Measurements from ENCODE around the gene ADAMTS5.

The ADAMTS5 gene

DNA sequence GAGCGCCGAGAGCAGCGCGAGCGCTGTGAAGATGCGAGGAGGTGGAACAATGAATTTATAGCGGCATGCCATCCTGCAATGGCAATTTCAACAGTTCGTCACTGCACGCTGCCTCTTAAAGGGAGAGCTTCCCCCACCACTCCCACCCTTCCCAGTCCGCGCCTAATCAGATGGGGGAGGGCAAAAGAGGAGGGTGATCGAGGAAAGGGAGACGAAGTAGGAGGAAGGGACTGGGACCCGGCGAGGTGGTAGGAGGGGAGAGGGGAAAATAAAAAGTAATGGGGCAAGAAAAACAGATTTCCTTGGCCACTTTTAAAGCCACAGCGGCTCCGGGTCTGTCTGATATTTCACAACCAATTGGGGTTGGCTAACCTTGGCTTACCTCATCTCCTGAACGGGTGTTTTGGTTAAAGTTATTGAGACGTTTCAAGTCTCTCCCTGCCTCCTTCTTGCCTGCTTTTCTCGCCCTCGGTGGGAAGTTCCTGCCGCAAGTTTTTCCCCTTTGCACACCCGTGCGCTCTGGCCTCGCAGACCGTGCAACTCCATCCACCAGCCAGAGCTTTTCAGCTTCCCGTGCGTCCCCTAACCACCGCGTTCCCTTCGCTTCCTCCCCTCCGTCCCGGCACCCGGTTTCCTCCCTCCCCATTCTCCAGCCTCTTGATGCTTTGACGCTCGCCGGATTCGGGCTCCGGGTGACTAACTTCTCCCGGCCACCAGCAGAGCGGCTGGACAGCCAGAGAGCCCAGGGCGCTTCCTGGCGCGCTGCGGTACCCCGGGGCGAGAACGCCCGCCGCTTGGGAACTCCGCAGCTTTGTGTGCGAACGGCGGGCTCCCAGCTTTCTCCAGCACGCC, at the start of gene ADAMTS5:
ADAMTS5 (minus strand) TSS at position 27 of the 852 bp plus-strand sequence. CDS start 697 bp downstream, outside the sequence.
- no peak for DNase-seq (ENCODE audit: low read depth)

DNA sequence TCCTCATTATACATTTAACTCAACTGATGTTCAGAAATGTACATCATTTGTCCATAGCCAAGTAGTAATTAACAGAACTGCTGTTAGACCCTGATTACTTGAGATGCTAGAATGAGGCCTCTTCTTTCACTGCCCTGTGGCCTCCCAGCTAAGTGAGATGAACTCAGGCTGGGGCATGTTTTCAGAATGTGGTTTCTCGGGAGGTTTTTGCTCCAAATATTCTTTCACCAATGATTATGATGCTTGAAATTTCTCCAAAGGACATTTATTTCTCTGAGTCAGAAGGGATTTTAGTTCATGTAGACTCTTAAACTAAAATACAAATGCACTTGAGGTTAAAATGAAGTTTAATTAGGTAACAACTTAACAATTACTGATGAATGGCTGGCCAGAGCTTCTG, 34.6 kb upstream of the ADAMTS5 start:
- DNase-seq (ENCODE audit: low read depth) = no peak

DNA sequence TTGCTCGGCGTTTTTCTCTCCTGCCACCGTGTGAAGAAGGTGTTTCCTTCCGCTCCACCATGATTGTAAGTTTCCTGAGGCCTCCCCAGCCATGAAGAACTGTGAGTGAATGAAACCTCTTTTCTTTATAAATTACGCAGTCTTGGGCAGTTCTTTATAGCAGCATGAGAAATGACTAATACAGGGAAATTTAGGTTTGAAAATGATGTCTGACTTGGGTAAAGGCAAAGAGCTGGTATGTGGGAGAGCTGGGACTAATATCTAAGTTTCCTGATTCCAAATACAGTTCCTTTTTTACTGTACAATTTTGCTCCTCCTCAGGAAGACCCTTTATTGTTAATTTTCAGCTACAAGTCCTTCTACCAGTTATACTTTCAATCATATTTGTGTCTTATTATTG, 16.7 kb upstream of the ADAMTS5 start:
- DNase-seq (ENCODE audit: low read depth) = no peak

DNA sequence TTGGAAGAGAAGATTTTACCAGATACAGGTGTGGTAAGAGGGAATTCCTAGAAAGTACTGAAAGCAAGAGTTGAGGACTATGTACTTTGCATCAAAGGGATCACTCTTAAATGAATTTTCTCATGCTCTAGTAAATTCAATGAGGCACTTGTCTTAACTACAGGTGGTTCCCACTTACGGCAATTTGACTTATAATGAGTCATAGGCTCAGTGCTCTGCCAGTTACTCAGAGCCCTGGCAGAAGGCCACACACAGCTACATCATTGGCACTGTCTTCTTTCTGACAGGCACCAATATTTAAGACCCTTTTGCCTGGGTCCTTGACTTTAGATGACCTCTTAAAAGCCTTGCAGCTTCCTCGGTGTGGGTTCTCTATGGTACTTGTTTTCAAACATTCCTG, 15.9 kb upstream of the ADAMTS5 start:
- DNase-seq (ENCODE audit: low read depth) = no peak

DNA sequence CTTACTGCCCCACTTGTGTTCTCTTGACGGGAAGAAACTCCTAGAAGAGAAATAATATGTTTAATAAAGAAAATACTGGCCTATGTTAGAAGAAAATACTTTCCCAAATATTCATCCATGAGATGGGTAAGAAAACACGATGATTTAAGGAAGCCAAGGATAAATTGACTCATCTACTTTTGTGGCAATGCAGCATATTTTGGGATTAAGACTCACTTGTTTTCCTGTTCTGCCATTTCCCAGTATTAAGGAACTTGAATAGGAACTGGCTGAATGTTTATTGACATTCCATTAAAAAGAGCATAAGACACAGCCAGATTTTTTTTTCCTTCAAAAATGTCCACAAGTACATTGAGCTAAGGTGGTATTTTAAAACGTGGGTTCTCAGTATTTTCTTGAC, 10.9 kb upstream of the ADAMTS5 start:
- DNase-seq (ENCODE audit: low read depth) = no peak

DNA sequence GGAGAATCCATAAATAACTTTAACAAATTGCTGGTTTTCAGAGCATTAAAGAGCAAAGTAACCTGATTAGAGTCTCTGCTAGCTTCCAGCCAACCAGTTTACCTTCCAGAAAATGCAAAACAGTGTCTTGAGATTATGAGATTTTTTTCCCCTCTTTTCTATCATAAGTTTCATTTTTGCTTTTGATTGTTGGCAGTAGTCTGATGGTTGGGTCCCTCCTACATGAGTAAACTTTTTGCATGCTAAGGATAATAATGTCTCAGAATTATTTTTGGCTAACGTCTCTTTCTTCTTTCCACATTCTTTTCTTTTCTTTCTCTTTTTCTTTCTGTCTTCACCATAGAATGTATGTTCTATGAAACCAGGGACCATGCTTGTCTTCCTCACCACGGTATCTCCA, 6.3 kb upstream of the ADAMTS5 start:
- no peak for DNase-seq (ENCODE audit: low read depth)

DNA sequence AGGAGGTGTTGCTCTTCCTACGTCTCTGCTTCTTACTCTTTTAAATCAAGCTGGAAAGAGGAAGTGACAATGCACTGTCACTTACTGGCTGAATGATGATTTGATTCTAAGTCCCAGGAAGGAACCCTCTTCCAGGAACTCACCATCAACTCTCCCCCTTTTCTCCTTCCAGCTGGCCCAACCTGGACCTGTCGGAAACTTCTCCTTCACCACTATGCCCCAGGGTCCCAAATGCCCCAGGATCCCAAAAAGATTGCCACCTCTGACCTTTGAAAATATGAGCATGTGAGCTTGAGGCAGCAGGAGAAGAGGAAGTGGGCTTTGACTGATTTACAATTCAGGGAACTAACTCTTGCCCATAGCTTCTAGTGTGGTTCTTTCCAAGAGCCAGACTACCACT, 5.3 kb upstream of the ADAMTS5 start:
- no peak for DNase-seq (ENCODE audit: low read depth)

DNA sequence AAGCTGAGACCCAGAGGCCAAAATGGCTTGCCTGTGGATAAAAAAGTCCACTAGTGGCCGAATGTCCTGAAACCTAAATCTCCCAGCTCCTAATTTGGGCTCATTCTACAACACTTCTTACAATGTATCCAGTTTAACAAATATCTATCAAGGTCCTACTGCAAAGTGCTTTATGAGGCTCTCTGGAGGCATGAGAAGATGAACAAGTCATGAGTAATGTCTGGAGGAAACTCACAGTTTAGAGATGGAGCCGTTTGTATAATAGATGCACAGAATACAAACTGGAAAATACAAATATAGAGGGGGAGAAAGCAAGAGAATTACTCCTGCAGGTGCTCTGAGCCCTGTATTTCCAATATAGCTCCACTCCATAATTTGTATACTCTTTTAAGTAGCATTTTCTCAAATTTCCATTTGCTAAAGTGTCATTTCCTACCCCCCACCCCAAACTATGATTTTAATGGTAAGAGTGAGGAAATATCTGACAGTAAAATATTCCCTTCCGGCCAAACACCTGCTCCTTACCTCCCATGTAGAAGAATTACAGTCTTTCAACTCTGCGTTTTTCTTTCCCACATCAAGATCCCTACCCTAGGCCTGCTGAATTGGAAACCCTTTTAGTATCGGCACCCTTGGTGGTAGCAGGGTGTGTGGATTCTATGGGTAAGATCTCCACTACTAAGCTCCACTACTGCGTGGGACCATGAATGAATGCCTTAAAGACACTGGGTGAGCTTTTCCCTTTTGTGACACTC, 3.3 kb upstream of the ADAMTS5 start:
- DNase-seq (ENCODE audit: low read depth) = no peak

DNA sequence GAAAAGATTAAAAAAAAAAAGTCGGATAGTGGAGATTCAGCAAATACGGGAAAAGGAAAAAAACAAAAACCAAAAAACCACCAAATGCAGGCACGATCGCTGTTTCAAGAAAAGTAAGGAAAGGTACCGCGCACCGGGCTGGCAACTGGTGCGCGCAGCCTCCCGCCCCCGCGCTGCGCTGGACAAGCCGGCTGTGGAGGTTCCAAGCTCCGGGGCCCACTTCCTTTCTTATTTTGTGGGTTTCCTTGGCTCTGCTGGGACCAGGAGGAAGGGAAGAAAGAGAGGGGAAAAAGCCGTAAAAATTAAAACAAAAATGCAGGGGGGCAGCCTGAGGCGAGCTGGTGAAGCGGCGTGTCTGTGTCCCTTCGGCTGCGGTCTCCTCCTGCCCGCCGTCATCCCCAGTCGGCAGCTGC, 233 bp downstream of the ADAMTS5 start:
- no peak for DNase-seq (ENCODE audit: low read depth)

DNA sequence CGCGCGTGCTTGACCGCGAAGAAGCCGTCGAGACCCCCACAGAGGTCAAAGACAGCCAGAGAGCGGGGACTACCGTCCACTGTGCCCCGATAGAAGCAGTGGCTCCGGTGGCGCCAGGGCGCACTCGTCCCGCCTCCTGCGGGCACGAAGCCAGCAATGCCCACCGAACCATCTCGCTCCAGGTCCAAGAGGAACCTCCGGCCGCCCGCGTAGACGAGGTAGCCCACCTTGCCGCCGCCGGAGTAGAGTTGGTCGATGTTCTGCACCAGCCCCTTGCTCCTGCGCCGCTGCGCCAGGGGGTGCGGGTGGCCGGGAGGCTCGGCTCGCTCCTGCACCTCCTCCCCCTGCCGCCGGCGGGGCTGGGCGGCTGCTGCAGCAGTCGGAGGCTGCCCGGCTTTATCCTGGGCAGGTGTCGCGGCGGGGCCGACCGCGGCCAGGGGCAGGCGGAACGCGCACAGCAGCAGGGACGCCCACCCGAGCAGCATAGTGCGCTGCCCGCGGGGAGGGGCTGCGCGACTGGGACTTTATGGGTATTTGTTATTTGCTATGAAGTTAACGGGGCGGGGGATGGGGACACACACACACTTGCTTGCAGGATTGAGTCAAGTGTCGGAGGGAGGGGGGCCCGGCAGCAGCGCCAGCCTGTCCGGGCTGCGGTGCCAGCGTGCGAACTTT, 844 bp downstream of the ADAMTS5 start:
- DNase-seq (ENCODE audit: low read depth) = no peak

DNA sequence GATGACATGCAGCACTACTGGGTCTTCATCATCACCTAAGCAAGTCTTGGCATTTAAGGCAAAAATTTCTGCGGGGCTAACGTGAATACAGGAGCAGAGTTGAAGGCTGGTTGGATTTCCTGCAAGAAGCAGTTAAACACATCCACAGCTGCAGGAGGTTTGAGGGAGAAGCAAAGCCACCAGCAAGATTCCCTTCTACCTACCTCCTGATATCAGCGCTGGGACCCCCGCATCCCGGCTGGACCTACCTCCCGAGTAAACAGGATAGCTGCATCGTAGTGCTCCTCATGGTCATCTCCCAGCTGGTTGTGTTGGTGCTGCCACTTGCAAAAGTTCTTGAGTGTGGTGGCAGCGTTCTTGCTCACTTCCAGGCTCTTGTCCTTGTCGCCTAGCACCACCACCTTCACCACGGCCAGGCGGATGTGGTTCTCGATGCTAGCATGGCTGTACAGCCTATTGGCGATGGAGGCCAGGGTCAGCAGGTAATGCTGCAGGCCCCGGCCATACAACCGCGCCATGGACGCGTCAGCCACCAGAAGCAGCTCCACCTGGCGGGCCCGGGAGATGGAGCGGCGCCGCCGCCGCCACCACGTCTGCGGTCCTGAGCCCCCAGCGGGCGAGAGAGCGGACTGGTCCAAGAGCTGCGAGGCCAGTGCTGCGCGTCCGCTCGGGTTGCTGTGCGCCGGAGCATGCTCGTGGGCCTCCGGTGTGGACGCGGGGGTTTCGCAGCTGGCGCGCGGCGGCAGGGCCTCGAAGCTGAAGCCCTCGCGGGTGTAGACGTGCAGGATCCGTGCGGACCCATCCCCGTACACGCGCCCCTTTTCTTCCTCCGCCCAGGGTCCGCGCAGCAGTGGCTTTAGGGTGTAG, 1.6 kb downstream of the ADAMTS5 start:
- no peak for DNase-seq (ENCODE audit: low read depth)

DNA sequence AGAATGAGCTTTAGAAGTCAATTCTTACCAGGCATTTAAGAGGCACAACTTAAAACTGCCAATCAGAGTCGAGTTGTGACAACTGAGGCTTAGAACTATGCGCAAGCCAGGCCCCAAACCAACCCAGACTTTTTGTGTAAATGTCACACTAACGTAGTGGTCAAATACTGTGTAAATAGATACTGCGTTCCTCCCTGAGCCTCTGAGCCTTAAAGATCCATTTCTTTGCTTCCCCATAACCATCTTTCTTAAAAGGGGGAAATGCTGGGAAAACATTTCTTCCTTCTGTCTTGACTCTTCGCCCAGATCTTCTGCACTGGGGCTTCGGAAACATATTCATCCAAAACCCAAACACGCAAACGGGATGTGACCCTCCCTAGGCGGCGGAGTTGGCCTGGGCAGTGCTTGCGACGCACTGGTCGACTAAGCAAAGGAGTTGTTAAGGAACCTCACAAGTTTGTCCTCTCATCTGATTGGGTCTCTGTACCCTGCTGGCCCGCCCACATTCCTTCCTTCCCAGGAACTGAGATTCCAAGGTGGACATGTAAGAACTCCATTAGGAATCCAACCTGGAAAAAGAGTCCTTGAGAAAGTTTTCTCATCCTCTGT, 2.6 kb downstream of the ADAMTS5 start:
- no peak for DNase-seq (ENCODE audit: low read depth)

DNA sequence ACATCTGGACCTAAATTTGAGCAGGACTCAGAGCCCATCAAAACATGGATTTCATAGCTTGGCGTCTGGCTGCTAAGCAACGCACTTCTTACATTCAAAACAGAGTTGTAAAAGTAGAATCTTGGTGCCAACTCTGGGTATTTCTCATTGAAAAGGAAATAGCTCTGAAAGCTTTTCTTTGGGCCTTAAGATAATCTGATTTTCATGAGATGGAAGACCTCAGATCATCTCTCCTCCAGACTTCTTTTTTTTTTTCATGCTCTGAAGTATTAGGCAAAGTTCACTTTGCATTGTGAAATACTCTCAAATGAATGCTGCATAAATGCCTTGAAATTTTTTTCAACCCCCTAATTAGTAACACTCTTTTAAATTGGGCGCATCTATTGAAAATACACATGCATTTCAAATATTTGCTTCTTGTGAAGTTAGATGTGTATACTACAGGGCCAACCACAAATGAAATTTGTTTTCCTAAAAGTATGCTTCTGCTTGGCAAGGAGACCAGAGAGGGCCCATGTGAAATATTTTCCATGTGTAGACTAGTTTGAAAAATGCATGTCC, 4.2 kb downstream of the ADAMTS5 start:
- DNase-seq (ENCODE audit: low read depth) = no peak

DNA sequence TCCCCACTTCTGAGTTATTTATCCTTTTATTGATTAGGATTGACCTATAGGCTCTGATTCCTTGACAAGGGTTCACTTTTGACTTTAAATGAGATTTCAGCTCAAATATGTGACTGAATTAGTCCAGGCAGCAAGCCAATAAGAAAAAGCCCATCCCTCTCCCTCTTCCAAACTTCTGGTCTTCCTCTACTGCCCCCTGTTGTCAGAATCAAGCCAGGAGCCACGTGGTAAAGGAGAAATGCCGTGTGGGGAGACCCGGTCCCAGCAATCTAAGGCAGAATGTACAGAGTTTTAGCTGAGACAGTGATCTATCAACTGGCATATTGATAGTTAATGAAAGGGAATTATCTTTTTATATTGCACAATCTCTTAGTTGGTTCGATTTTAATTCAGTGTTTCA, 5.2 kb downstream of the ADAMTS5 start:
- no peak for DNase-seq (ENCODE audit: low read depth)

DNA sequence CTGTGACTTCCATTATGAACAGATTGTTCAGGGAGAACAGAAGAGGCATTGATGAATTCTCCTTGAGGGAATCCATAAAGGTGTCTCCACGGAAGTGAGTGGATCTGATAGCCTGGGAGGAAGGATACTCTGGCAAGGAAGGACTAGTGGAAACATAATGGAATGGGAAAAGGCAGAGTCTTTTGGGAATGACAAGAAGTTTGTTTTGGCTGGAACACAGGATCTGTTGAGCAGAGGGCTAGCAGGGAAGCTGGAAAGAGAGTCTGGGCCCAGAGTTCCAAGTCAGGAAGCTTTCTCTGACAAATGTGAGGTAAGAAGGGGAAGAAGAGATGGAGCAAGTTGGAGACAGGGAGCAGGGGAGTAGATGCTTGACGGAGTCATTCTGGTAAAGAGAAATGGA, 8.1 kb downstream of the ADAMTS5 start:
- DNase-seq (ENCODE audit: low read depth) = no peak

DNA sequence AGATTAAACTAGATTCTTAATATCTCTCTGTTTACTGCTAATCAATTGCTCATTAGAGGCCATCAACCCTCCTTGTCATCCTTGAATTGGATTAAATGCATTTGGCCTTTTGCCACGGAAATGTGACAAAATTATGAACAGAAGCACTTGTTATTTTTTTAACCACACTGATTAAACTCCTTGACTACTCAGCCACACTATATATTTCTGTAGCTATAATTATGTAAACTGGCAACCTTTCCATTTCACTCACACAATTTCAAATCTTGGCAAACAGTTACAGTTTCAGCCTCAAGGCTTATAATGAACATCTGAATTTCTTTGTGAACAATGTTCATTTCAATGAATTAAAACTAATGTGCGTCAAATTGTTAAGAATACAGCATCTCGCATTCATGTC, 10.1 kb downstream of the ADAMTS5 start:
- DNase-seq (ENCODE audit: low read depth) = no peak

DNA sequence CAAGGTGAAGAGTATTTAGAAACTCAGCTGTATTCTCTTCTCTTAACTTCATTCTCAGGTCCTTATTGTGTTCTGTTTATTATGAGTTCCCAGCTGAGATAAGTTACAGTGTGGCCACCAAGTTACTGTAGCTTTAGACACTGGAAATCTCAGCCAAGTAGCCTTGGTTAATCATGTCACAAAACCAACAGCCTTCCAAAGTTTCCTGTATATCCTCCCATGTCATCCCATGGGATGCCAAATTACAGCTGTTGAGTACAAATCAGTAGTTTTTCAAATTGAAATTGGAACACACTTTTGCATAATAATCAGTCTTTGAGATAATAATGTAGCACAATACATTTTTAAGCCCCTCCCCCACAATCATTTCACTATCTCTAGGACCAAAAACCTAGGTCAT, 10.7 kb downstream of the ADAMTS5 start:
- no peak for DNase-seq (ENCODE audit: low read depth)

DNA sequence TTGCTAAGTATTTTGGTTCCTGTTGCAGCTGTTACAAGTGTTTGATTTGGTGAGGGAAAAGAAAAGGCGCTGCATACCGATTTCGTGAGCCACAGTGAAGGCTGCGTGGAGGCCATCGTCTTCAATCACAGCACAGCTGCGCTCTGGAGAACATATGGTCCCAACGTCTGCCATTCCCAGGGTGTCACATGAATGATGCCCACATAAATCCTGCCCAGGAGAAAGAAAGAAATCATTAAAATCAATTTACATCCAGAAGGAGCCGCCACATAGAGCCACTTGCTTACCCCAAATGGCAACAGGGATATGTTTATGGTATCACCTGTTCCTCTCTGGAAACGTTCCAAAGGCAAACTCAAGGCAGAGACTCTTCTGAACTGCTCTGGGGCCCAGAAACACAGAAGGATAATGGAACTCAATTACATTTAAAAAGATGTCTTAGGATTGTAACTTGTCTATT, 12.2 kb downstream of the ADAMTS5 start:
- no peak for DNase-seq (ENCODE audit: low read depth)

DNA sequence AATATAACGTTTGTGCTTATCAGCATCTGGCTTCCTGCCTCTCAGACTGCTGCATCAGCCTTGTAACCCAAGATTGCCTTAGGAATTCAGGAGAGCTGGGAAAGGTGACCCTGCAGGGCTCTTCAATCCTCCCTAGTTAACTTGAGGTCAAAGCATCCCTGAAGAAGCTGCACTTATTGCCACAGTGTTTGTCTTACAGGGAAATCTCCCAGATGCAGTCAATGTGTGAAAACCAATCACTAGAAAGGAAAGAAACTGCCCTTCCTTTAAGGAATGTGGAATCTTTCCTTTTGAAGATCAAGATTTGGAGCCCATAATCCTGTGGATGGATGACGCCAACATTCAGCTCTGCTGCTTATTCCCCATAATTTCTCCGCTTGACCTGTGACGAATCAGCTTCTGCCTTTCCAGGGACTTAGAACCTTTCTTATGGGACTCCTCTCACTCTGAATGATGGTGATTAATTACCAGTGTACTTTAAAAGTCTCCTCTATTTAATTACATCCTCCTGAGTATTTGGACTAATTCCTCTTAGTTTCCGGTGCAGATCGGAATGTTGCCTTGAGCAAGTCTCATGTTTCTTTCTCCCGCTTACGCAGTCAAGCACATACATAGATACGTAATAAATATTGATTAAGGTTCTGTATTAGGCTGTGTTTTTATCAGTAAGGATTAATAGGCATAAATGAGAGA, 14.4 kb downstream of the ADAMTS5 start:
- no peak for DNase-seq (ENCODE audit: low read depth)

DNA sequence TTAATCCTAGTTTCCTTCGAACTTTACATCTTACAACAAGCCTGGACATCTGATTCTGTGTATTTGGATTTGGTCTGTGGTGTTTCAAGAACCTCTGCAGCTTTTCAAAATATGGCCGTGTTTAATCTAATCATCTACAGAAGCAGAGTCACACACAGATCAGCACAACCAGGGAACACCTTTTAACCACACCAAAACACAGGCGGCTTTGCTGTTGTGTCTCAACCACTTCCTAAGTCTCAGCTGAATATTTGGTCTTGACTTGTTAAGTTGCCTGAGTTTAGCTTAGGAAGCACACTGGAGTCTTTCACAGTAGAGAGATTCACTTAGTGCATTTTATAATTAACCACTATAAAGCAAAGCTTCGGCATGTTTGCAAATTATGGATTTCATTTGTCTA, 17.1 kb downstream of the ADAMTS5 start:
- DNase-seq (ENCODE audit: low read depth) = no peak

Data from activated gamma-delta T cell treated with anti-CD3 and anti-CD28 coated beads, Interleukin-2, amount 50 U/mL, for 16 hours (primary cell).